HepG2 (cell line): ENCODE data around the gene CEACAM3. TPM values are rescaled to one million over a fixed set of nuclear protein-coding genes. Genes with fewer than 3 reads are reported as not detected.

Experiments used
- ATAC-seq: fragments of 200-7000 bp; cut with Tn5 transposase; 3 replicates; pipeline ENCODE4 v1.9.1; 2020; ENCODE audit warnings: mild to moderate bottlenecking, moderate library complexity
- BruUV-seq: library from RNA; stranded (reverse); fragments of 400-500 nt; replicated peaks from 2 replicates; lab custom pipeline; 2021; lab: Mats Ljungman, UMichigan
- CTCF ChIA-PET: fragments of 300-600 bp; formaldehyde crosslinking; extraction: SDS; loops from one replicate; lab custom pipeline; 2021; ENCODE audit warnings: low total read pairs, inconsistent platforms, low intra/inter-chr PET ratio; lab: Yijun Ruan, JAX
- POLR2A ChIA-PET: fragments of 350-600 bp; sonication (Branson Sonifier 250); formaldehyde crosslinking; loops from one replicate; lab custom pipeline; 2020; ENCODE audit warnings: antibody characterized with exemption, inconsistent platforms; lab: Yijun Ruan, JAX
- DNase-seq: peaks from one replicate; pipeline ENCODE4 v3.0.0-alpha.2; 2015; ENCODE audit warnings: low spot score
- FAIRE-seq: peaks from 3 replicates; lab custom pipeline; 2011; peaks lifted over from hg19 to GRCh38; lab: Jason Lieb, UNC
- H2AFZ ChIP-seq: one replicate; pipeline ENCODE4 v1.6.1; 2011; ENCODE audit warnings: low read length, inconsistent platforms
- H3K27ac ChIP-seq: fragments of 300-600 bp; 3 replicates; pipeline ENCODE4 v1.8.0; 2011; ENCODE audit warnings: mixed run types, mild to moderate bottlenecking, mixed read lengths, low read length, inconsistent platforms; ENCODE audit not compliant: insufficient read depth; ENCODE audit errors: extremely low read length
- H3K27me3 ChIP-seq, 2 experiments: fragments of 200-600 bp in 1 of 2; 2 replicates in 1 of 2; 3 replicates in 1 of 2; pipeline versions ENCODE4 v1.6.0 to v1.8.0; 2011; ENCODE audit warnings: low read length in 2 of 2, mild to moderate bottlenecking in 2 of 2, moderate library complexity in 2 of 2, inconsistent platforms in 1 of 2; ENCODE audit not compliant: insufficient read depth in 2 of 2, control insufficient read depth in 1 of 2
- H3K36me3 ChIP-seq, 2 experiments: fragments of 200-600 bp in 1 of 2; replicated peaks in 1 of 2; 2 replicates in 1 of 2; 3 replicates in 1 of 2; pipeline versions ENCODE4 v1.5.1 to v1.8.0; 2011; ENCODE audit warnings: low read length in 2 of 2, inconsistent platforms in 1 of 2; ENCODE audit not compliant: insufficient read depth in 2 of 2, control insufficient read depth in 1 of 2
- H3K4me1 ChIP-seq: 2 replicates; pipeline ENCODE4 v1.5.1; 2012; ENCODE audit warnings: low read length, inconsistent platforms; ENCODE audit not compliant: insufficient read depth
- H3K4me2 ChIP-seq: 2 replicates; pipeline ENCODE4 v1.6.0; 2011; ENCODE audit warnings: low read depth, low read length, inconsistent platforms
- H3K4me3 ChIP-seq, 3 experiments: fragments of 200-600 bp in 1 of 3; sonication (generic), shearing (Covaris generic) in 1 of 3; replicated peaks in 1 of 3; 2 replicates each; pipeline ENCODE4 v1.5.1; 2011 to 2016; ENCODE audit warnings: low read length in 3 of 3, inconsistent platforms in 2 of 3, low read depth in 2 of 3, mild to moderate bottlenecking in 2 of 3, control low read depth in 1 of 3, mixed read lengths in 1 of 3; ENCODE audit not compliant: insufficient read depth in 1 of 3
- H3K79me2 ChIP-seq: one replicate; pipeline ENCODE4 v1.6.1; 2011; ENCODE audit warnings: low read length, inconsistent platforms; ENCODE audit not compliant: insufficient read depth
- H3K9ac ChIP-seq: 2 replicates; pipeline ENCODE4 v1.6.0; 2011; ENCODE audit warnings: mild to moderate bottlenecking, low read depth, low read length, inconsistent platforms; ENCODE audit not compliant: insufficient read depth
- H3K9me3 ChIP-seq: 2 replicates; pipeline ENCODE4 v1.5.1; 2012; ENCODE audit warnings: mild to moderate bottlenecking, low read length
- H4K20me1 ChIP-seq: 2 replicates; pipeline ENCODE4 v1.6.0; 2011; ENCODE audit warnings: inconsistent platforms, mild to moderate bottlenecking, low read length, moderate library complexity; ENCODE audit not compliant: insufficient read depth
- CBFB ChIP-seq: sonication (generic); formaldehyde crosslinking; IDR thresholded peaks from 2 replicates; pipeline ENCODE4 v1.4.0; 2020; ENCODE audit warnings: missing genetic modification reagents
- CERS6 ChIP-seq: sonication (generic); formaldehyde crosslinking; IDR thresholded peaks from 2 replicates; pipeline ENCODE4 v1.5.0; 2020; ENCODE audit warnings: missing genetic modification reagents
- FOXP4 ChIP-seq: sonication (generic); formaldehyde crosslinking; IDR thresholded peaks from 2 replicates; pipeline ENCODE4 v1.4.0; 2020; ENCODE audit warnings: missing genetic modification reagents
- HIVEP1 ChIP-seq: sonication (generic); formaldehyde crosslinking; IDR thresholded peaks from 2 replicates; pipeline ENCODE4 v1.4.0; 2020; ENCODE audit warnings: mild to moderate bottlenecking, missing genetic modification reagents
- KDM6A ChIP-seq: IDR thresholded peaks from 2 replicates; pipeline ENCODE4 v1.6.1; 2016; ENCODE audit warnings: low read depth
- PLSCR1 ChIP-seq: sonication (generic); formaldehyde crosslinking; IDR thresholded peaks from 2 replicates; pipeline ENCODE4 v1.5.0; 2020; ENCODE audit warnings: missing genetic modification reagents, mild to moderate bottlenecking, borderline replicate concordance
- SIN3B ChIP-seq: fragments of 150-350 bp; IDR thresholded peaks from 2 replicates; pipeline ENCODE4 v1.6.1; 2014; ENCODE audit warnings: low read length
- TAF15 ChIP-seq: fragments of 200-400 bp; formaldehyde crosslinking; IDR thresholded peaks from one replicate; pipeline ENCODE4 v1.6.1; 2018; ENCODE audit warnings: mild to moderate bottlenecking, low read depth, low read length; ENCODE audit not compliant: poor library complexity, severe bottlenecking
- TBX3 ChIP-seq: fragments of 450-650 bp; IDR thresholded peaks from 2 replicates; pipeline ENCODE4 v1.6.1; 2017; ENCODE audit warnings: antibody characterized with exemption, mild to moderate bottlenecking, inconsistent platforms, borderline replicate concordance
- TERF1 ChIP-seq: sonication (generic); formaldehyde crosslinking; IDR thresholded peaks from 2 replicates; pipeline ENCODE4 v1.8.0; 2022; ENCODE audit warnings: mild to moderate bottlenecking, missing genetic modification reagents, moderate library complexity
- ZBTB39 ChIP-seq: sonication (generic); formaldehyde crosslinking; IDR thresholded peaks from 2 replicates; pipeline ENCODE4 v1.5.0; 2020; ENCODE audit warnings: missing genetic modification reagents
- ZNF264 ChIP-seq: sonication (generic); formaldehyde crosslinking; IDR thresholded peaks from 2 replicates; pipeline ENCODE4 v1.4.0; 2020; ENCODE audit warnings: missing genetic modification reagents
- ZNF746 ChIP-seq: sonication (generic); formaldehyde crosslinking; IDR thresholded peaks from 2 replicates; pipeline ENCODE4 v1.8.0; 2022; ENCODE audit warnings: mild to moderate bottlenecking, missing genetic modification reagents
- ZNF770 ChIP-seq: sonication (generic); formaldehyde crosslinking; IDR thresholded peaks from 2 replicates; pipeline ENCODE4 v1.5.0; 2020; ENCODE audit warnings: mild to moderate bottlenecking, missing genetic modification reagents
- WGBS: methylation state at CpG from one replicate; pipeline ENCODE4 v1.1.6; 2017; ENCODE audit warnings: low lambda C conversion rate; 5-methylcytosine and 5-hydroxymethylcytosine counted together
- in situ Hi-C: cut with HindIII; loops from 2 replicates; pipeline ENCODE4 v1.10.0; 2017; ENCODE audit warnings: low pct_unique_long_range_greater_than_20kb; ENCODE audit not compliant: extremely low pct_ligation_motif_present
- intact Hi-C: fragments of 100-400 bp; cut with micrococcal nuclease; formaldehyde crosslinking; loops from one replicate; pipeline ENCODE4 v1.10.0; 2022; ENCODE audit not compliant: unreplicated experiment
- polyA plus RNA-seq, 8 experiments: library from polyadenylated mRNA; depleted of rRNA in 3 of 8; stranded (reverse) in 7 of 8; unstranded in 1 of 8; fragments of >200 nt; fragmentation: Illumina TruSeq in 4 of 8; extraction: Trizol in 4 of 8; gene quantifications; 2 replicates each; pipeline versions ENCODE4 v1.2.1 to v1.2.3, GENCODE V29; 2011 to 2016; ENCODE audit warnings: low read depth in 4 of 8, missing spikeins in 1 of 8, mixed read lengths in 1 of 8; ENCODE audit not compliant: insufficient read depth in 1 of 8
- total RNA-seq, 5 experiments: library from RNA; depleted of rRNA; stranded (reverse); fragments of >200 nt; fragmentation: Illumina TruSeq; extraction: Trizol; gene quantifications; 2 replicates each; pipeline ENCODE4 v1.2.3, GENCODE V29; 2016; ENCODE audit warnings: low read depth in 1 of 5

CEACAM3 gene
- total and polyA plus RNA-seq, 2 of the 13 experiments (the other 11 are each of a cell fraction or from before 2014, with no cell fraction given): not detected

- TF ChIP-seq ZNF264 (CRISPR knock-in tag) (no peak), PLSCR1 (no peak), CBFB (CRISPR knock-in tag) (no peak), TAF15 (no peak), FOXP4 (CRISPR knock-in tag) (no peak), ZNF746 (CRISPR knock-in tag) (no peak)
Observed at GRCh38 chr19:41746593-41747227, 49.7 kb upstream of the CEACAM3 start (continued).

- H3K27me3 ChIP-seq: peaks cover 0 to 14% of the 10 kb centered on the region in 2 experiments; a peak in 2 of 5 replicates
- no peak for ATAC-seq
- CTCF ChIA-PET: no interaction called here
- no peak for DNase-seq
- no peaks in the 10 kb centered on the region for H3K9me3 ChIP-seq
- no peak overlapping the region for H3K9ac ChIP-seq
- no peaks in the 10 kb centered on the region for H4K20me1 ChIP-seq
- H3K36me3 ChIP-seq: no peaks in the 10 kb centered on the region
- H3K4me3 ChIP-seq: no peak overlapping the region
- H3K4me2 ChIP-seq: no peak overlapping the region
- H3K79me2 ChIP-seq: no peaks in the 10 kb centered on the region
- FAIRE-seq: no peak
- WGBS: 0% methylated on average over 3 of the region's 3 CpGs
- in situ Hi-C loops: no loop called here
- no peak overlapping the region for H3K27ac ChIP-seq
- H2AFZ ChIP-seq: no peak overlapping the region
- POLR2A ChIA-PET: no interaction called here
- BruUV-seq: no TSS peak
- H3K4me1 ChIP-seq: no peaks in the 10 kb centered on the region
- intact Hi-C loops: no loop called here
- TF ChIP-seq CERS6 (CRISPR knock-in tag) (no peak), SIN3B (no peak), KDM6A (CRISPR knock-in tag) (no peak), TERF1 (CRISPR knock-in tag) (no peak), ZNF770 (CRISPR knock-in tag) (no peak), HIVEP1 (CRISPR knock-in tag) (no peak), ZBTB39 (CRISPR knock-in tag) (no peak), TBX3 (no peak)
Observed at GRCh38 chr19:41748012-41748411, 48.4 kb upstream of the CEACAM3 start.
